Endothelial cell of umbilical vein (primary cell): ENCODE results near the gene CMTM6. TPM values are rescaled to one million over a fixed set of nuclear protein-coding genes. Genes with fewer than 3 reads are reported as not detected.

Source experiments
- BruUV-seq: library from RNA; stranded (reverse); fragments of 400-500 nt; replicated peaks from 2 replicates; lab custom pipeline; 2021; lab: Mats Ljungman, UMichigan
- CTCF ChIA-PET: fragments of 300-600, 350-600 bp; sonication (Branson Sonifier 250); formaldehyde crosslinking; loops from one replicate; lab custom pipeline; 2021; ENCODE audit warnings: antibody characterized with exemption, inconsistent platforms; lab: Charles Lee
- POLR2A ChIA-PET: fragments of 300-600, 350-600 bp; sonication (Branson Sonifier 250); formaldehyde crosslinking; loops from one replicate; lab custom pipeline; 2021; ENCODE audit warnings: antibody characterized with exemption, inconsistent platforms; lab: Charles Lee
- DNase-seq: peaks from one replicate; pipeline ENCODE4 v3.0.0-alpha.2; 2011; ENCODE audit warnings: low read depth, low spot score
- FAIRE-seq: peaks from 2 replicates; lab custom pipeline; 2011; peaks lifted over from hg19 to GRCh38; lab: Jason Lieb, UNC
- H2AFZ ChIP-seq: 2 replicates; pipeline ENCODE4 v1.6.0; 2012; ENCODE audit warnings: low read depth, low read length, control low read depth, inconsistent platforms
- H3K27ac ChIP-seq: 2 replicates; pipeline ENCODE4 v1.5.1; 2011; ENCODE audit warnings: low read depth, mild to moderate bottlenecking, control low read depth, low read length, moderate library complexity; ENCODE audit not compliant: insufficient read depth
- H3K27me3 ChIP-seq, 2 experiments: 2 replicates each; pipeline versions ENCODE4 v1.6.0 to v1.6.1; 2011; ENCODE audit warnings: low read length in 2 of 2, mixed read lengths in 1 of 2; ENCODE audit not compliant: control insufficient read depth in 2 of 2, insufficient read depth in 2 of 2
- H3K36me3 ChIP-seq, 2 experiments: 2 replicates in 1 of 2; 3 replicates in 1 of 2; pipeline ENCODE4 v1.5.1; 2011; ENCODE audit warnings: low read length in 2 of 2, mild to moderate bottlenecking in 1 of 2, moderate library complexity in 1 of 2; ENCODE audit not compliant: control insufficient read depth in 2 of 2, insufficient read depth in 2 of 2; ENCODE audit errors: extremely low read depth in 1 of 2
- H3K4me1 ChIP-seq: 3 replicates; pipeline ENCODE4 v1.5.1; 2011; ENCODE audit warnings: mild to moderate bottlenecking, low read length; ENCODE audit not compliant: control insufficient read depth, insufficient read depth; ENCODE audit errors: extremely low read depth
- H3K4me2 ChIP-seq: 2 replicates; pipeline ENCODE4 v1.6.1; 2011; ENCODE audit warnings: low read length, control low read depth, mixed read lengths; ENCODE audit not compliant: insufficient read depth
- H3K4me3 ChIP-seq, 3 experiments: fragments of 200-600 bp in 1 of 3; sonication (generic), shearing (Covaris generic) in 1 of 3; replicated peaks in 1 of 3; 2 replicates each; pipeline ENCODE4 v1.5.1; 2011 to 2016; ENCODE audit warnings: control low read depth in 3 of 3, low read length in 3 of 3, mild to moderate bottlenecking in 2 of 3, inconsistent platforms in 1 of 3, low read depth in 1 of 3, moderate library complexity in 1 of 3; ENCODE audit not compliant: insufficient read depth in 1 of 3
- H3K79me2 ChIP-seq: 2 replicates; pipeline ENCODE4 v1.6.0; 2012; ENCODE audit warnings: low read length, inconsistent platforms; ENCODE audit not compliant: control insufficient read depth, insufficient read depth
- H3K9ac ChIP-seq: replicated peaks from 2 replicates; pipeline ENCODE3; 2011; ENCODE audit warnings: low read length, control low read depth; ENCODE audit not compliant: insufficient read depth; ENCODE audit errors: extremely low read depth
- H3K9me1 ChIP-seq: replicated peaks from 3 replicates; pipeline ENCODE4 v1.6.0; 2011; ENCODE audit warnings: mild to moderate bottlenecking, low read length; ENCODE audit not compliant: control insufficient read depth, insufficient read depth; ENCODE audit errors: extremely low read depth
- H3K9me3 ChIP-seq: replicated peaks from 2 replicates; pipeline ENCODE4 v1.5.1; 2012; ENCODE audit warnings: low read length, inconsistent platforms; ENCODE audit not compliant: control insufficient read depth, insufficient read depth
- H4K20me1 ChIP-seq: replicated peaks from 2 replicates; pipeline ENCODE3; 2011; ENCODE audit warnings: mild to moderate bottlenecking, low read length; ENCODE audit not compliant: control insufficient read depth, insufficient read depth; ENCODE audit errors: extremely low read depth
- EZH2 ChIP-seq: IDR thresholded peaks from 2 replicates; pipeline ENCODE4 v1.6.1; 2012; ENCODE audit warnings: borderline replicate concordance, low read depth, mild to moderate bottlenecking, moderate library complexity, low read length, inconsistent platforms; ENCODE audit not compliant: severe bottlenecking
- FOS ChIP-seq: IDR thresholded peaks from 2 replicates; pipeline ENCODE4 v1.6.1; 2011; ENCODE audit warnings: mild to moderate bottlenecking, low read length, moderate library complexity, borderline replicate concordance; ENCODE audit not compliant: insufficient read depth
- GATA2 ChIP-seq: IDR thresholded peaks from 2 replicates; pipeline ENCODE4 v1.7.0; 2011; ENCODE audit warnings: low read depth, mild to moderate bottlenecking, moderate library complexity, mixed read lengths, low read length; ENCODE audit not compliant: insufficient read length, insufficient read depth
- JUN ChIP-seq: IDR thresholded peaks from 2 replicates; pipeline ENCODE4 v1.6.1; 2011; ENCODE audit warnings: borderline replicate concordance, low read depth; ENCODE audit not compliant: insufficient read length, insufficient read depth
- MYC ChIP-seq: IDR thresholded peaks from one replicate; pipeline ENCODE4 v1.6.1; 2011; ENCODE audit warnings: mild to moderate bottlenecking, low read depth, low read length
- dilution Hi-C: fragments of 300-500 bp; cut with MboI; formaldehyde crosslinking; loops from one replicate; pipeline ENCODE4 v1.15.0; 2019; ENCODE audit warnings: low sequenced_read_pairs; ENCODE audit not compliant: extremely low pct_ligation_motif_present
- intact Hi-C: fragments of 100-400 bp; cut with micrococcal nuclease; formaldehyde crosslinking; loops from one replicate; pipeline ENCODE4 v1.10.0; 2022
- polyA plus RNA-seq, 4 experiments: library from polyadenylated mRNA; depleted of rRNA in 3 of 4; stranded (reverse) in 3 of 4; unstranded in 1 of 4; fragments of >200 nt; gene quantifications; 2 replicates each; pipeline versions ENCODE4 v1.2.1 to v1.2.3, GENCODE V29; 2011 to 2012; ENCODE audit warnings: missing spikeins in 1 of 4
- total RNA-seq: library from RNA; stranded (reverse); gene quantifications from 2 replicates; pipeline ENCODE4 v1.2.3, GENCODE V29; 2021
- TF ChIP-seq, protein P1 (sequence below), 2 donors: IDR thresholded peaks; 1 replicate in 1 of 2; 2 replicates in 1 of 2; pipeline ENCODE4 v1.5.1; 2011; ENCODE audit warnings: low read length in 2 of 2, mild to moderate bottlenecking in 2 of 2, moderate library complexity in 2 of 2, control low read depth in 1 of 2, inconsistent platforms in 1 of 2, low read depth in 1 of 2; ENCODE audit not compliant: insufficient read depth in 1 of 2; ENCODE audit errors: extremely low read depth in 1 of 2

Gene CMTM6
- total and polyA plus RNA-seq, 2 donors (not counting 3 experiments of a cell fraction or from before 2014, with no cell fraction given), result 38.0 to 56.3 TPM

DNA sequence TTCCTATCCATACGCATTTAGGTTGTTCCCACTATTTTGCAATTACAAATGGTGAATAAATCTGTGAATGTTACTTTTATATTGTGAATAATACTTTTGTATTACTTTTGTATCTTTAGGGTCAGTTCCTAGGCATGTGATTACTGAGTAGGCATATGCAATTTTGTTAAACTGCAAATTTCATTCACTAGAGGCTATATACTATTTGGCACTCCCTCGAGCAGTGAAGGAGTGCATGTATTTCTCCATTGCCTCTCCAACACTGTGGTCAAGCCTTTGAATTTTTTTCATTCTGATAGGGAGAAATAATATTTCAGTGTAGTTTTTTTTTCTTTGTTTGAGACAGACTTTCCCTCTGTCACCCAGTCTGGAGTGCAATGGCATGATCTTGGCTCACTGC, 8.4 kb upstream of the CMTM6 start:
- intact Hi-C loops, result no loop called here
- dilution Hi-C loops, result no loop called here

More for the DNA sequence above, 8.4 kb upstream of the CMTM6 start:
- no peak overlapping the region for H3K4me2 ChIP-seq
- H3K4me3 ChIP-seq, result no peak overlapping the region
- no peaks in the 10 kb centered on the region for H3K9me3 ChIP-seq
- H3K9ac ChIP-seq, result no peak overlapping the region
- H3K9me1 ChIP-seq, result no peaks in the 10 kb centered on the region
- H3K36me3 ChIP-seq, result no peaks in the 10 kb centered on the region
- H3K4me1 ChIP-seq, result no peaks in the 10 kb centered on the region
- TF ChIP-seq, protein P1, sequence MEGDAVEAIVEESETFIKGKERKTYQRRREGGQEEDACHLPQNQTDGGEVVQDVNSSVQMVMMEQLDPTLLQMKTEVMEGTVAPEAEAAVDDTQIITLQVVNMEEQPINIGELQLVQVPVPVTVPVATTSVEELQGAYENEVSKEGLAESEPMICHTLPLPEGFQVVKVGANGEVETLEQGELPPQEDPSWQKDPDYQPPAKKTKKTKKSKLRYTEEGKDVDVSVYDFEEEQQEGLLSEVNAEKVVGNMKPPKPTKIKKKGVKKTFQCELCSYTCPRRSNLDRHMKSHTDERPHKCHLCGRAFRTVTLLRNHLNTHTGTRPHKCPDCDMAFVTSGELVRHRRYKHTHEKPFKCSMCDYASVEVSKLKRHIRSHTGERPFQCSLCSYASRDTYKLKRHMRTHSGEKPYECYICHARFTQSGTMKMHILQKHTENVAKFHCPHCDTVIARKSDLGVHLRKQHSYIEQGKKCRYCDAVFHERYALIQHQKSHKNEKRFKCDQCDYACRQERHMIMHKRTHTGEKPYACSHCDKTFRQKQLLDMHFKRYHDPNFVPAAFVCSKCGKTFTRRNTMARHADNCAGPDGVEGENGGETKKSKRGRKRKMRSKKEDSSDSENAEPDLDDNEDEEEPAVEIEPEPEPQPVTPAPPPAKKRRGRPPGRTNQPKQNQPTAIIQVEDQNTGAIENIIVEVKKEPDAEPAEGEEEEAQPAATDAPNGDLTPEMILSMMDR (IDR thresholded peaks at IDR 0.05; ENCODE audit: extremely low read depth in 1 of 2, insufficient read depth in 1 of 2, low read depth in 1 of 2, low read length in 2 of 2), result no peak
- no peak for TF ChIP-seq JUN
- TF ChIP-seq EZH2, result no peak
- TF ChIP-seq MYC, result no peak
- no peak for TF ChIP-seq FOS
- no peak for TF ChIP-seq GATA2
- FAIRE-seq (no peak), DNase-seq (no peak)
- H3K27ac ChIP-seq, result no peak overlapping the region
- H4K20me1 ChIP-seq, result no peaks in the 10 kb centered on the region
- H2AFZ ChIP-seq, result no peak overlapping the region
- no peaks in the 10 kb centered on the region for H3K79me2 ChIP-seq
- ChIA-PET CTCF (interaction anchor here (1.4 to 1.8 kb wide), 3 partner anchors 102 to 154 kb away, joined by 4 to 18 read pairs (median 6); no protein-coding TSS in a partner anchor), POLR2A (no interaction called here)
- H3K27me3 ChIP-seq, result no peaks in the 10 kb centered on the region
- no TSS peak for BruUV-seq
